Esophagus muscularis mucosa (tissue), 4 donors: ENCODE measurements around the gene QARS1. TPM values are rescaled to one million over a fixed set of nuclear protein-coding genes. Genes with fewer than 3 reads are reported as not detected.
A peak's percentile ranks its signal among the peaks of the same experiment; 100 is the strongest.

Source experiments
- DNase-seq: peaks from one replicate; pipeline ENCODE4 v3.0.0-alpha.2; 2017; ENCODE audit errors: extremely low spot score
- H3K27ac ChIP-seq, 4 donors: fragments of 200-600 bp; sonication (generic); replicated peaks in 1 of 4; 1 replicate in 3 of 4; 2 replicates in 1 of 4; pipeline ENCODE4 v1.5.1; 2016 to 2019; ENCODE audit warnings: mild to moderate bottlenecking in 1 of 4
- H3K27me3 ChIP-seq, 4 donors: fragments of 200-600 bp; sonication (generic); one replicate each; pipeline versions ENCODE4 v1.5.1 to v1.6.0; 2016 to 2019
- H3K36me3 ChIP-seq, 4 donors: fragments of 200-600 bp; sonication (generic); one replicate each; pipeline ENCODE4 v1.5.1; 2016 to 2019
- H3K4me1 ChIP-seq, 4 donors: fragments of 200-600 bp; sonication (generic); one replicate each; pipeline ENCODE4 v1.5.1; 2016 to 2019
- H3K4me3 ChIP-seq, 4 donors: fragments of 200-600 bp; sonication (generic); 1 replicate in 2 of 4; 2 replicates in 2 of 4; pipeline ENCODE4 v1.5.1; 2016 to 2019; ENCODE audit warnings: mild to moderate bottlenecking in 4 of 4, moderate library complexity in 1 of 4
- H3K9me3 ChIP-seq, 4 donors: fragments of 200-600 bp; sonication (generic); 1 replicate in 3 of 4; 2 replicates in 1 of 4; pipeline ENCODE4 v1.5.1; 2016 to 2019
- EP300 ChIP-seq: sonication (generic); formaldehyde crosslinking; IDR thresholded peaks from one replicate; pipeline ENCODE4 v1.6.1; 2017; ENCODE audit warnings: antibody characterized with exemption
- POLR2A ChIP-seq: fragments of 450-650 bp; IDR thresholded peaks from one replicate; pipeline ENCODE4 v1.6.1; 2017; ENCODE audit warnings: antibody characterized with exemption, moderate library complexity, mild to moderate bottlenecking, low read depth
- POLR2AphosphoS5 ChIP-seq, 2 donors: sonication (generic); formaldehyde crosslinking; IDR thresholded peaks; one replicate each; pipeline ENCODE4 v1.6.1; 2017; ENCODE audit warnings: antibody characterized with exemption in 2 of 2
- WGBS: methylation state at CpG from one replicate; pipeline ENCODE4 v1.1.5; 2018; 5-methylcytosine and 5-hydroxymethylcytosine counted together
- intact Hi-C: fragments of 100-400 bp; cut with DNase I; formaldehyde crosslinking; loops from one replicate; pipeline ENCODE4 v1.15.1; 2023
- total RNA-seq, 4 donors: library from RNA; depleted of rRNA; stranded (reverse); fragments of >200 nt; gene quantifications; one replicate each; pipeline versions ENCODE4 v1.1.0 to v1.2.1, GENCODE V29; 2016
- TF ChIP-seq, protein P1 (sequence below), 3 experiments: fragments of 200-600 bp in 2 of 3; fragments of 450-650 bp in 1 of 3; sonication (generic) in 2 of 3; IDR thresholded peaks; one replicate each; pipeline ENCODE4 v1.5.1; 2017 to 2019; ENCODE audit warnings: antibody characterized with exemption in 3 of 3, mild to moderate bottlenecking in 2 of 3, moderate library complexity in 1 of 3

Gene QARS1
- total RNA-seq, 4 donors from 2014 or later, result 151 to 229 (median 197) TPM

DNA sequence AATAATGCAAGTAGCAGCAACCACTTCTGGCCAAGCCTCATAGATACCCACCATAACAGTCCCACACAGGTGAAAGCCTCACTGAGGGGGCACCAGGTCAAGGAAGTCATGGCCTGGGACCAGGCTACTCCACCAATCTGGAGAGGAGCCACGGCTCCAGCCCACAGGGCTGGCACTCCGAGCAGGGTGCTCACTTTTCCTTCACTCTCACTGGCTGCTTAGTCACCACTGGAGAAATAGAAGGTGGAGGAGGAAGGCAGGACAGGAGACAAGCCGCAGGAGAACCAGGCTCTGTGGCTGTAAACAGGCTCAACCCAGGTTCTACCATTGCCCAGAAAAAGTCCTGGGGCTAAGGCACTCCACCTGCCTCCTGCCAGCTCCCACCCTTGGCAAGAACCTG lies 14.9 kb upstream of the QARS1 start:
- TF ChIP-seq, protein P1, sequence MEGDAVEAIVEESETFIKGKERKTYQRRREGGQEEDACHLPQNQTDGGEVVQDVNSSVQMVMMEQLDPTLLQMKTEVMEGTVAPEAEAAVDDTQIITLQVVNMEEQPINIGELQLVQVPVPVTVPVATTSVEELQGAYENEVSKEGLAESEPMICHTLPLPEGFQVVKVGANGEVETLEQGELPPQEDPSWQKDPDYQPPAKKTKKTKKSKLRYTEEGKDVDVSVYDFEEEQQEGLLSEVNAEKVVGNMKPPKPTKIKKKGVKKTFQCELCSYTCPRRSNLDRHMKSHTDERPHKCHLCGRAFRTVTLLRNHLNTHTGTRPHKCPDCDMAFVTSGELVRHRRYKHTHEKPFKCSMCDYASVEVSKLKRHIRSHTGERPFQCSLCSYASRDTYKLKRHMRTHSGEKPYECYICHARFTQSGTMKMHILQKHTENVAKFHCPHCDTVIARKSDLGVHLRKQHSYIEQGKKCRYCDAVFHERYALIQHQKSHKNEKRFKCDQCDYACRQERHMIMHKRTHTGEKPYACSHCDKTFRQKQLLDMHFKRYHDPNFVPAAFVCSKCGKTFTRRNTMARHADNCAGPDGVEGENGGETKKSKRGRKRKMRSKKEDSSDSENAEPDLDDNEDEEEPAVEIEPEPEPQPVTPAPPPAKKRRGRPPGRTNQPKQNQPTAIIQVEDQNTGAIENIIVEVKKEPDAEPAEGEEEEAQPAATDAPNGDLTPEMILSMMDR (IDR thresholded peaks at IDR 0.05), result no peak
- no peak for TF ChIP-seq POLR2A
- no peak for TF ChIP-seq POLR2AphosphoS5 (IDR thresholded peaks at IDR 0.05)
- Histone ChIP-seq H3K9me3 (no peaks in the 10 kb centered on the region), H3K36me3 (peaks cover 73 to 84% (median 81%) of the 10 kb centered on the region in 4 donors), H3K4me1 (peaks cover 17 to 42% (median 30%) of the 10 kb centered on the region in 4 donors), H3K27me3 (no peaks in the 10 kb centered on the region), H3K4me3 (peak overlapping the region; percentile 72 to 97 (median 89)), H3K27ac (peak overlapping the region; percentile 92 to 98 (median 94))
- 61% methylated on average over 2 of the region's 3 CpGs for WGBS
- intact Hi-C loops, result no loop called here
- DNase-seq, result no peak

DNA sequence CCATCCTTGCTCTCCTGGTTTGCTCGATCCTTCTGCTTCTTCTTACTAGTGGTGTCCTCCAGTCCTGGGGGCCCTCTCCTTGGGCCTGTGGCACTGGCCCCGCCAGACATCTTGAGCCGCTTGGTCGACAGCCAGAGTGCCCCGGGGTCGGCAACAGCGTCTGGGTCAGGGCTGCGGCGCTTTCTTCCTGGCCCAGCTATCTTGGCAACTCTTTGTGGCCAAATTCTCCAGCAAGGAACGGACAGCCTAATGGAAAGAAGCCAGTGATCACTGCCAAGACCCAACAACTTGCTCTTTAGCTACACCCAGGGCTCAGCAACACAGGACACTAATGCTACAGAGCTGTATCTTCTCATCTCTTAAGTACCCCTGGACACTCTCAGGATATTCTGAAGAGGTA lies 14.5 kb upstream of the QARS1 start:
- 66% methylated on average over 10 of the region's 10 CpGs for whole genome bisulfite sequencing
- Histone ChIP-seq H3K9me3 (no peaks in the 10 kb centered on the region), H3K4me3 (peak overlapping the region in 3 of 4 donors; percentile 72 to 97 (median 92)), H3K36me3 (peaks cover 73 to 84% (median 81%) of the 10 kb centered on the region in 4 donors), H3K4me1 (peaks cover 17 to 42% (median 30%) of the 10 kb centered on the region in 4 donors), H3K27me3 (no peaks in the 10 kb centered on the region), H3K27ac (peak overlapping the region; percentile 92 to 98 (median 94))
- TF ChIP-seq, protein P1 (IDR thresholded peaks at IDR 0.05), result no peak
- no peak for DNase-seq
- intact Hi-C loops, result no loop called here

DNA sequence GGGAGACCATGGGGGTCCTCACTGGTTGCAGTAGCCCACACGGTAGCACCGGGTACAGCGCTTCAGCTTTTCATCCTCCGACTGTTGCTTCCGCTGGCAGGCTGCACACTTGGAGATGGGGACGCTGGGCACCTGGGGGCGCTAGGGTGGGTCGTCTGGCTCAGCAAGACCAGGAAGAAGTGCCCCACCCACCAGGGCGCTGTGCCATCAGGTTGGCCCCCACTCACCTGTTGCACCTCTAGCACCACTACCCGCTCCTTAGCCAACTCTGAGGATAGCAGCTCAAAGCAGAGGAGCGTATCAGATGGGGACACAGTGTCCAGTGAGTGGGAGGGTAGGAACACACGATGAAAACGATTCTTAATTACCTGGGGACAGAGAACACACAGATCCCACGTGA lies 7.7 kb upstream of the QARS1 start:
- Histone ChIP-seq H3K27ac (no peak overlapping the region), H3K27me3 (no peaks in the 10 kb centered on the region), H3K9me3 (no peaks in the 10 kb centered on the region), H3K4me3 (no peak overlapping the region), H3K36me3 (peaks cover 92 to 100% (median 100%) of the 10 kb centered on the region in 4 donors), H3K4me1 (peaks cover 0 to 3% (median under 1%) of the 10 kb centered on the region in 4 donors)
- WGBS, result 83% methylated on average over 12 of the region's 14 CpGs
- TF ChIP-seq POLR2AphosphoS5 (IDR thresholded peaks at IDR 0.05) (no peak), POLR2A (no peak), EP300 (no peak)
- TF ChIP-seq, protein P1 (IDR thresholded peaks at IDR 0.05), result no peak
- intact Hi-C loops, result no loop called here
- no peak for DNase-seq

DNA sequence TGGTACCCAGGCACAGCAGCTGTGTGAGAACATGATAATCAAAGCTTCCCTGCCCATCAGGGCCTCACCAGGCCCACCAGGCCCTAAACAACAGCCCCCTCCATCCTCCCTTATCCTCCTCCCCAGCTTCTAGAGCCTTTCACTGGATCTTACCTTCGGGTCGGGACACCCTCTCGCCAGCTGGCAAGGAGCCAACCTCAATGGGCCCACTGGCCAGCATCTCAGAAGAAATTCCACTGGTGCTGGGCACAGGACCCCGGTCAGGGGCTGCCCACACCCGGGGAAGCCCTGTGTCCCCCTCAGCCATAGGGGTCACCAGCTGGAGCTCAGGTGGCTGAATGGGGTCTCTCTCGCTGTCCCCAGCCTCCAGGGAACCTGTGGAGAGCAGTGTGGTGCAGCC lies 6.8 kb upstream of the QARS1 start:
- Histone ChIP-seq H3K4me1 (peaks cover 0 to under 1% (median under 1%) of the 10 kb centered on the region in 4 donors), H3K36me3 (peaks cover 82 to 99% (median 95%) of the 10 kb centered on the region in 4 donors), H3K27me3 (no peaks in the 10 kb centered on the region), H3K9me3 (no peaks in the 10 kb centered on the region), H3K27ac (no peak overlapping the region), H3K4me3 (no peak overlapping the region)
- intact Hi-C loops, result no loop called here
- no peak for DNase-seq
- 63% methylated on average over 4 of the region's 6 CpGs for WGBS
- TF ChIP-seq POLR2AphosphoS5 (IDR thresholded peaks at IDR 0.05) (no peak), EP300 (no peak), POLR2A (no peak)
- TF ChIP-seq, protein P1 (IDR thresholded peaks at IDR 0.05), result no peak

DNA sequence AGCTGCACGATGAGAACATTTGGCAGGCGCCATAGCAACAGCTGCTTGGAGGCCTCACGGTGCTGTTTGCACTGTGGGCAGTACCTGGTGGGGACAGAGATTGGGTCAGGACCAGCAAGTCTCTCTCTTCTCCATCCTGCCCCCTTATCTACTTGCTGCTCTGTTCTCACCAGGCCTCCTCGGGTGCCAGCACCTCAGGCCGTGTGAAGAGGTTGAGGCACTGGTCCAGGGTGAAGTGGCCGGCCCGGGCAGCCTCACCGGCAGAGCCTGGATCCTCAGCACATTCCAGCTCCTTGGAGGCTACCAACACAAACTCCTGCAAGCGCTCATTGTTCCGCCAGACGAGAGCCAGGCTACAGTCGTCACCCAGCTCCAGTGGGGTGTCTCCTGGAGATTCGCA lies 6.2 kb upstream of the QARS1 start:
- H3K27me3 ChIP-seq, result no peaks in the 10 kb centered on the region
- no peak for DNase-seq
- 88% methylated on average over 8 of the region's 13 CpGs for WGBS
- H3K4me3 ChIP-seq, result no peak overlapping the region
- H3K4me1 ChIP-seq, result peaks cover under 1 to 6% (median 4%) of the 10 kb centered on the region in 4 donors
- peaks cover 77 to 93% (median 89%) of the 10 kb centered on the region in 4 donors for H3K36me3 ChIP-seq
- H3K9me3 ChIP-seq, result no peaks in the 10 kb centered on the region
- no peak overlapping the region for H3K27ac ChIP-seq
- intact Hi-C loops, result no loop called here
- no peak for TF ChIP-seq POLR2AphosphoS5 (IDR thresholded peaks at IDR 0.05)
- TF ChIP-seq POLR2A, result no peak
- TF ChIP-seq, protein P1 (IDR thresholded peaks at IDR 0.05), result no peak
- TF ChIP-seq EP300, result no peak
